ENCODE results near the gene RAB35. TPM values are rescaled to one million over a fixed set of nuclear protein-coding genes. Genes with fewer than 3 reads are reported as not detected.

RAB35 gene
- polyA plus RNA-seq, 1 of the 3 experiments (the other 2 are of a cell fraction), result 41.8 TPM

GRCh38 chr12:120125792-120126634, 9.5 kb upstream of the RAB35 start:
- CTCF ChIA-PET, result no interaction called here
- 90% methylated on average over 5 of the region's 6 CpGs for WGBS (ENCODE audit: low lambda C conversion rate)
- Histone ChIP-seq H3K36me3 (replicated peaks in 1 of 2; ENCODE audit: control insufficient read depth in 1 of 2, insufficient read depth in 2 of 2, low read length in 1 of 2) (peaks cover 28 to 46% of the 10 kb centered on the region in 2 experiments), H3K79me2 (ENCODE audit: insufficient read depth) (no peaks in the 10 kb centered on the region), H3K9me3 (no peaks in the 10 kb centered on the region), H3K9ac (no peak overlapping the region), H3F3A (replicated peaks; ENCODE audit: insufficient read depth) (peaks cover 19% of the 10 kb centered on the region), H4K20me1 (ENCODE audit: insufficient read depth) (no peaks in the 10 kb centered on the region), H3K9me2 (no peaks in the 10 kb centered on the region), H3K27me3 (ENCODE audit: insufficient read depth) (no peaks in the 10 kb centered on the region), H3K4me3 (ENCODE audit: low read depth in 2 of 2, low read length in 1 of 2) (no peak overlapping the region), H2AFZ (ENCODE audit: low read depth) (no peak overlapping the region), H3K27ac (ENCODE audit: low read depth in 2 of 2, low read length in 1 of 2) (peak overlapping the region in 1 of 2 experiments; percentile 23; a peak in 2 of 4 replicates), H3K4me1 (ENCODE audit: control insufficient read depth in 1 of 2, insufficient read depth in 2 of 2, low read depth in 1 of 2, low read length in 1 of 2) (no peaks in the 10 kb centered on the region), H3K4me2 (no peak overlapping the region)
- POLR2A ChIA-PET, result interaction anchor here (0.6 to 2.3 kb wide), 2 partner anchors 17 to 75 kb away, joined by 4 to 9 read pairs; partner anchors contain the start of gene RPLP0
- TF ChIP-seq TEAD4 (IDR thresholded peaks at IDR 0.05; ENCODE audit: borderline replicate concordance, insufficient read depth) (no peak), ZBTB33 (IDR thresholded peaks at IDR 0.05; ENCODE audit: borderline replicate concordance, low read depth) (no peak), RXRA (IDR thresholded peaks at IDR 0.05; ENCODE audit: borderline replicate concordance, low read depth) (no peak), SIN3A (IDR thresholded peaks at IDR 0.05; ENCODE audit: borderline replicate concordance, low read depth, low read length) (no peak), ELF1 (IDR thresholded peaks at IDR 0.05) (no peak)
- no peak for DNase-seq

GRCh38 chr12:120125029-120125428, 8.5 kb upstream of the RAB35 start:
- no peaks in the 10 kb centered on the region for H3K9me3 ChIP-seq
- peaks cover 0 to 1% of the 10 kb centered on the region in 2 experiments; a peak in 1 of 4 replicates for H3K4me1 ChIP-seq (ENCODE audit: control insufficient read depth in 1 of 2, insufficient read depth in 2 of 2, low read depth in 1 of 2, low read length in 1 of 2)
- ChIA-PET POLR2A (interaction anchor here (2.3 kb wide), 1 partner anchor 76 kb away, joined by 9 read pairs; the partner anchor contains the start of gene RPLP0), CTCF (interaction anchor here (1.5 kb wide), 1 partner anchor 38 kb away, joined by 4 read pairs; no protein-coding TSS in a partner anchor)
- peaks cover 20 to 37% of the 10 kb centered on the region in 2 experiments for H3K36me3 ChIP-seq (replicated peaks in 1 of 2; ENCODE audit: control insufficient read depth in 1 of 2, insufficient read depth in 2 of 2, low read length in 1 of 2)
- H3K79me2 ChIP-seq (ENCODE audit: insufficient read depth), result no peaks in the 10 kb centered on the region
- no peaks in the 10 kb centered on the region for H3K9me2 ChIP-seq
- no peak for DNase-seq
- no peak overlapping the region for H2AFZ ChIP-seq (ENCODE audit: low read depth)
- peaks cover 19% of the 10 kb centered on the region for H3F3A ChIP-seq (replicated peaks; ENCODE audit: insufficient read depth)
- no peak overlapping the region for H3K4me2 ChIP-seq
- H4K20me1 ChIP-seq (ENCODE audit: insufficient read depth), result no peaks in the 10 kb centered on the region
- H3K9ac ChIP-seq, result no peak overlapping the region
- H3K27me3 ChIP-seq (ENCODE audit: insufficient read depth), result no peaks in the 10 kb centered on the region
- H3K27ac ChIP-seq (ENCODE audit: low read depth in 2 of 2, low read length in 1 of 2), result no peak overlapping the region
- WGBS (ENCODE audit: low lambda C conversion rate), result 94% methylated on average over 4 of the region's 4 CpGs
- no peak overlapping the region for H3K4me3 ChIP-seq (ENCODE audit: low read depth in 2 of 2, low read length in 1 of 2)
- TF ChIP-seq GABPA (IDR thresholded peaks at IDR 0.05; ENCODE audit: low read depth), result no peak
- no peak for TF ChIP-seq PBX3 (IDR thresholded peaks at IDR 0.05)
- no peak for TF ChIP-seq RFX5 (IDR thresholded peaks at IDR 0.05; ENCODE audit: low read length)
- no peak for TF ChIP-seq NRF1 (IDR thresholded peaks at IDR 0.05; ENCODE audit: low read depth, low read length)
- no peak for TF ChIP-seq JUND (IDR thresholded peaks at IDR 0.05)
- TF ChIP-seq USF1 (IDR thresholded peaks at IDR 0.05; ENCODE audit: borderline replicate concordance, low read depth), result no peak
- no peak for TF ChIP-seq FOSL2 (IDR thresholded peaks at IDR 0.05; ENCODE audit: borderline replicate concordance, low read depth)
- TF ChIP-seq TCF12 (IDR thresholded peaks at IDR 0.05), result no peak
- TF ChIP-seq SMC3 (IDR thresholded peaks at IDR 0.05; ENCODE audit: low read depth, low read length), result no peak
- TF ChIP-seq YY1 (IDR thresholded peaks at IDR 0.05; ENCODE audit: low read depth), result no peak
- no peak for TF ChIP-seq EZH2phosphoT487 (IDR thresholded peaks at IDR 0.05; ENCODE audit: borderline replicate concordance, low read depth)
- TF ChIP-seq MAX (IDR thresholded peaks at IDR 0.05; ENCODE audit: low read depth), result no peak
- TF ChIP-seq RCOR1 (IDR thresholded peaks at IDR 0.05; ENCODE audit: low read length), result no peak
- TF ChIP-seq, protein P1, sequence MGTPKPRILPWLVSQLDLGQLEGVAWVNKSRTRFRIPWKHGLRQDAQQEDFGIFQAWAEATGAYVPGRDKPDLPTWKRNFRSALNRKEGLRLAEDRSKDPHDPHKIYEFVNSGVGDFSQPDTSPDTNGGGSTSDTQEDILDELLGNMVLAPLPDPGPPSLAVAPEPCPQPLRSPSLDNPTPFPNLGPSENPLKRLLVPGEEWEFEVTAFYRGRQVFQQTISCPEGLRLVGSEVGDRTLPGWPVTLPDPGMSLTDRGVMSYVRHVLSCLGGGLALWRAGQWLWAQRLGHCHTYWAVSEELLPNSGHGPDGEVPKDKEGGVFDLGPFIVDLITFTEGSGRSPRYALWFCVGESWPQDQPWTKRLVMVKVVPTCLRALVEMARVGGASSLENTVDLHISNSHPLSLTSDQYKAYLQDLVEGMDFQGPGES (IDR thresholded peaks at IDR 0.05; ENCODE audit: low read depth, low read length), result no peak
- no peak for TF ChIP-seq CTCF (IDR thresholded peaks at IDR 0.05)
- no peak for TF ChIP-seq NFIC (IDR thresholded peaks at IDR 0.05; ENCODE audit: borderline replicate concordance)

Data from SK-N-SH (cell line).